Measurements from ENCODE around the gene SNX17. TPM values are rescaled to one million over a fixed set of nuclear protein-coding genes. Genes with fewer than 3 reads are reported as not detected.

Gene SNX17
- total RNA-seq, 1 donor from 2014 or later, result 64.6 TPM

GRCh38 chr2:27380626-27381545 is 10.5 kb downstream of the SNX17 start, which contains the start of gene ZNF513:
Gene ZNF513, minus strand, starts transcription at chr2:27380734. Its CDS starts 208 bp downstream, at chr2:27380526.
- TF ChIP-seq, protein P1, sequence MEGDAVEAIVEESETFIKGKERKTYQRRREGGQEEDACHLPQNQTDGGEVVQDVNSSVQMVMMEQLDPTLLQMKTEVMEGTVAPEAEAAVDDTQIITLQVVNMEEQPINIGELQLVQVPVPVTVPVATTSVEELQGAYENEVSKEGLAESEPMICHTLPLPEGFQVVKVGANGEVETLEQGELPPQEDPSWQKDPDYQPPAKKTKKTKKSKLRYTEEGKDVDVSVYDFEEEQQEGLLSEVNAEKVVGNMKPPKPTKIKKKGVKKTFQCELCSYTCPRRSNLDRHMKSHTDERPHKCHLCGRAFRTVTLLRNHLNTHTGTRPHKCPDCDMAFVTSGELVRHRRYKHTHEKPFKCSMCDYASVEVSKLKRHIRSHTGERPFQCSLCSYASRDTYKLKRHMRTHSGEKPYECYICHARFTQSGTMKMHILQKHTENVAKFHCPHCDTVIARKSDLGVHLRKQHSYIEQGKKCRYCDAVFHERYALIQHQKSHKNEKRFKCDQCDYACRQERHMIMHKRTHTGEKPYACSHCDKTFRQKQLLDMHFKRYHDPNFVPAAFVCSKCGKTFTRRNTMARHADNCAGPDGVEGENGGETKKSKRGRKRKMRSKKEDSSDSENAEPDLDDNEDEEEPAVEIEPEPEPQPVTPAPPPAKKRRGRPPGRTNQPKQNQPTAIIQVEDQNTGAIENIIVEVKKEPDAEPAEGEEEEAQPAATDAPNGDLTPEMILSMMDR (conservative IDR thresholded peaks at IDR 0.05; ENCODE audit: low read depth, low read length), result no peak
- peak within 1 kb of the TSS; percentile 88 for H3K4me3 ChIP-seq (ENCODE audit: low read depth, low read length)
- DNase-seq (ENCODE audit: low read depth), result no peak

- TF ChIP-seq, protein P1 (conservative IDR thresholded peaks at IDR 0.05; ENCODE audit: low read depth, low read length), result no peak
- DNase-seq (ENCODE audit: low read depth), result no peak
- H3K4me3 ChIP-seq (ENCODE audit: low read depth, low read length), result no peak overlapping the region
Measured at GRCh38 chr2:27381577-27382181, 11.3 kb downstream of the SNX17 start.

DNA sequence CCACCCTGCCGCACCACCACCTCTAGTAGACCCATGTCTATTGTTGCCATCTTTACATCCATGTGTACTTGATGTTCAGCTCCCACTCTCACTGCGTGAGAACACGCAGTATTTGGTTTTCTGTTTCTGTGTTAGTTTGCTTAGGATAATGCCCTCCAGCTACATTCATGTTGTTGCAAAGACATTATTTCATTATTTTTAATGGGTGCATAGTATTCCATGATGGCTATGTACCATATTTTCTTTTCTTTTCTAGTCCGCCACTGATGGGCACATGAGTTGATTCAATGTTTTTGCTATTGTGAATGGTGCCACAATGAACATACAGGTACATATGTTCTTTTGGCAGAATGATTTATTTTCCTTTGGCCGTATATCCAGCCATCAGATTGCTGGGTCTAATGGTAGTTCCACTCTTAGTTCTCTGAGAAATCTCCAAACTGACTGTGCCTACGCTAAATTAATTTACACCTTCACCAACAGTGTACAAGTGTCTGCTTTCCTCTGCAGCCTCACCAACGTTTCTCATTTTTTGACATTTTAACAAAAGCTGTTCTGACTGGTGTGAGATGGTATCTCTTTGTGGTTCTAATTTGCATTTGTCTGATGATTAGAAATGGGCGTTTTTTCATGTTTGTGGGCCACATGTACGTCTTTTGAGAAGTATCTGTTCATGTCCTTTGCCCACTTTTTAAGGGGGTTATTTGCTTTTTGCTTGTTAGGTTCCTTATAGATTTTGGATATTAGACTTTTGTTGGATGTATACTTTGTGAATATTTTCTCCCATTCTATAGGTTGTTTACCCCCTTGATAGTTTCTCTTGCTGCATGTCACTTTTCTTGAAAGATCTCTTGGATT is 20.6 kb downstream of the SNX17 start:
- no peak for DNase-seq (ENCODE audit: low read depth)

GRCh38 chr2:27393225-27393624 is 22.8 kb downstream of the SNX17 start:
- no peak overlapping the region for H3K4me3 ChIP-seq (ENCODE audit: low read depth, low read length)
- TF ChIP-seq, protein P1 (conservative IDR thresholded peaks at IDR 0.05; ENCODE audit: low read depth, low read length), result no peak
- DNase-seq (ENCODE audit: low read depth), result no peak

More for the DNA sequence above, 20.6 kb downstream of the SNX17 start:
- TF ChIP-seq, protein P1 (conservative IDR thresholded peaks at IDR 0.05; ENCODE audit: low read depth, low read length), result no peak
- H3K4me3 ChIP-seq (ENCODE audit: low read depth, low read length), result no peak overlapping the region

DNA sequence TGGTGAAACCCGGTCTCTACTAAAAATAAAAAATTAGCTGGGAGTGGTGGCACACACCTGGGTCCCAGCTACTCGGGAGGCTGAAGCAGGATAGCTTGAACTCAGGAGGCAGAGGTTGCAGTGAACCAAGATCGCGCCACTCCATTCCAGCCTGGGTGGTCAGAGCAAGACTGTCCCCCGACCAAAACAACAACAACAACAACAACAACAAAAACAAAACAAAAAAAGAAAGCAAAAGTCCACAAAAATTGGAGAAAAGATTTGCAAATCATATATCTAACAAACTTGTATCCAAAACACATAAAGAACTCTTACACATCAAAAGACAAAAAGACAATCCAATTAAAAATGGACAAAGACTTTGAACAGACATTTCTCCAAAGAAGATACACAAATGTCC is 28.5 kb downstream of the SNX17 start:
- no peak overlapping the region for H3K4me3 ChIP-seq (ENCODE audit: low read depth, low read length)
- no peak for DNase-seq (ENCODE audit: low read depth)
- TF ChIP-seq, protein P1 (conservative IDR thresholded peaks at IDR 0.05; ENCODE audit: low read depth, low read length), result no peak

GRCh38 chr2:27400348-27401135 is 30.1 kb downstream of the SNX17 start:
- no peak for DNase-seq (ENCODE audit: low read depth)
- no peak overlapping the region for H3K4me3 ChIP-seq (ENCODE audit: low read depth, low read length)
- TF ChIP-seq, protein P1 (conservative IDR thresholded peaks at IDR 0.05; ENCODE audit: low read depth, low read length), result no peak

Data from epithelial cell of proximal tubule (primary cell).